ENCODE measurements around the gene CCDC122. TPM values are rescaled to one million over a fixed set of nuclear protein-coding genes. Genes with fewer than 3 reads are reported as not detected.
A peak's percentile ranks its signal among the peaks of the same experiment; 100 is the strongest.

Gene CCDC122
- total and polyA plus RNA-seq, 9 donors, result 1.8 to 4.0 (median 3.1) TPM

- no peaks in the 10 kb centered on the region for H3K36me3 ChIP-seq (ENCODE audit: control insufficient read depth, insufficient read depth, low read length)
- no CpG with 5 or more reads among the region's 3 CpGs for WGBS (ENCODE audit: insufficient coverage)
These were observed 87.3 kb downstream of the CCDC122 start for GRCh38 chr13:43792076-43792881.

GRCh38 chr13:43787997-43788396 is 91.5 kb downstream of the CCDC122 start:
- Histone ChIP-seq H3K36me3 (ENCODE audit: control insufficient read depth, insufficient read depth, low read length) (no peaks in the 10 kb centered on the region), H3K9me3 (replicated peaks; ENCODE audit: control insufficient read depth, low read depth, low read length) (no peaks in the 10 kb centered on the region), H3K4me3 (ENCODE audit: low read length) (peak overlapping the region; percentile 83), H3K4me1 (ENCODE audit: control insufficient read depth, insufficient read depth, low read length) (peaks cover 21% of the 10 kb centered on the region), H3K27me3 (ENCODE audit: control insufficient read depth, insufficient read depth, low read length) (peaks cover 4% of the 10 kb centered on the region), H3K27ac (ENCODE audit: low read length) (peak overlapping the region; percentile 92)
- WGBS (ENCODE audit: insufficient coverage), result no CpG with 5 or more reads among the region's 2 CpGs
- peak; percentile 90 for DNase-seq

More at GRCh38 chr13:43792076-43792881, 87.3 kb downstream of the CCDC122 start:
- H3K4me3 ChIP-seq (ENCODE audit: low read length), result no peak overlapping the region
- no peak for DNase-seq
- H3K27ac ChIP-seq (ENCODE audit: low read length), result no peak overlapping the region
- peaks cover 1% of the 10 kb centered on the region for H3K27me3 ChIP-seq (ENCODE audit: control insufficient read depth, insufficient read depth, low read length)
- no peaks in the 10 kb centered on the region for H3K9me3 ChIP-seq (replicated peaks; ENCODE audit: control insufficient read depth, low read depth, low read length)
- H3K4me1 ChIP-seq (ENCODE audit: control insufficient read depth, insufficient read depth, low read length), result peaks cover 9% of the 10 kb centered on the region

GRCh38 chr13:43787518-43787891 is 92.0 kb downstream of the CCDC122 start:
- DNase-seq, result peak; percentile 39
- H3K9me3 ChIP-seq (replicated peaks; ENCODE audit: control insufficient read depth, low read depth, low read length), result no peaks in the 10 kb centered on the region
- H3K27me3 ChIP-seq (ENCODE audit: control insufficient read depth, insufficient read depth, low read length), result peaks cover 4% of the 10 kb centered on the region
- WGBS (ENCODE audit: insufficient coverage), result 3% methylated on average over 3 of the region's 9 CpGs
- peak overlapping the region; percentile 83 for H3K4me3 ChIP-seq (ENCODE audit: low read length)
- no peaks in the 10 kb centered on the region for H3K36me3 ChIP-seq (ENCODE audit: control insufficient read depth, insufficient read depth, low read length)
- H3K4me1 ChIP-seq (ENCODE audit: control insufficient read depth, insufficient read depth, low read length), result peaks cover 21% of the 10 kb centered on the region
- peak overlapping the region; percentile 92 for H3K27ac ChIP-seq (ENCODE audit: low read length)

- peak within 1 kb of the TSS; percentile 83 for H3K4me3 ChIP-seq (ENCODE audit: low read length)
- H3K9me3 ChIP-seq (replicated peaks; ENCODE audit: control insufficient read depth, low read depth, low read length), result no peaks in the 10 kb centered on the region
- H3K36me3 ChIP-seq (ENCODE audit: control insufficient read depth, insufficient read depth, low read length), result no peaks in the 10 kb centered on the region
- H3K4me1 ChIP-seq (ENCODE audit: control insufficient read depth, insufficient read depth, low read length), result peaks cover 21% of the 10 kb centered on the region
- DNase-seq, result peak; percentile 96
- peaks cover 4% of the 10 kb centered on the region for H3K27me3 ChIP-seq (ENCODE audit: control insufficient read depth, insufficient read depth, low read length)
- H3K27ac ChIP-seq (ENCODE audit: low read length), result peak within 1 kb of the TSS; percentile 92
- 1% methylated on average over 90 of the region's 93 CpGs for WGBS (ENCODE audit: insufficient coverage)
These were observed 92.6 kb downstream of the CCDC122 start, which contains the start of gene ENOX1 for GRCh38 chr13:43786766-43787517. Gene ENOX1 (minus strand): TSS chr13:43786972.

GRCh38 chr13:43786472-43786765 is 93.1 kb downstream of the CCDC122 start:
- peaks cover 4% of the 10 kb centered on the region for H3K27me3 ChIP-seq (ENCODE audit: control insufficient read depth, insufficient read depth, low read length)
- H3K4me3 ChIP-seq (ENCODE audit: low read length), result peak overlapping the region; percentile 83
- H3K36me3 ChIP-seq (ENCODE audit: control insufficient read depth, insufficient read depth, low read length), result no peaks in the 10 kb centered on the region
- H3K4me1 ChIP-seq (ENCODE audit: control insufficient read depth, insufficient read depth, low read length), result peaks cover 21% of the 10 kb centered on the region
- H3K9me3 ChIP-seq (replicated peaks; ENCODE audit: control insufficient read depth, low read depth, low read length), result no peaks in the 10 kb centered on the region
- WGBS (ENCODE audit: insufficient coverage), result 1% methylated on average over 25 of the region's 28 CpGs
- peak overlapping the region; percentile 92 for H3K27ac ChIP-seq (ENCODE audit: low read length)
- DNase-seq, result no peak

Other genes with a start within 250 kb of the CCDC122 start
- 12.2 TPM for gene ENOX1, start 92.8 kb downstream of the CCDC122 start, total RNA-seq
- 10 to 100 TPM; 10.1 to 17.5 (median 11.8) TPM for gene ENOX1, start 92.8 kb downstream of the CCDC122 start, polyA plus RNA-seq (ENCODE audit: insufficient read depth in 1 of 8, insufficient read length in 8 of 8, low replicate concordance in 1 of 8)
- gene LACC1, start 164 bp upstream of the CCDC122 start, total RNA-seq, result 1.5 TPM
- 1 to 10 TPM; 1.4 to 2.3 (median 1.7) TPM for gene LACC1, start 164 bp upstream of the CCDC122 start, polyA plus RNA-seq (ENCODE audit: insufficient read depth in 1 of 8, insufficient read length in 8 of 8, low replicate concordance in 1 of 8)